Stimulated activated CD4-positive, alpha-beta T cell treated with anti-CD3 and anti-CD28 coated beads, Interleukin-1b, Interleukin-23, amount 100 ng/mL, for 4 hours (primary cell): Measurements from ENCODE around the gene GPC3.

Source experiments
- DNase-seq, 2 donors: peaks; one replicate each; pipeline ENCODE4 v3.0.0-alpha.2; 2020; ENCODE audit warnings: low read depth in 2 of 2

The GPC3 gene

DNA sequence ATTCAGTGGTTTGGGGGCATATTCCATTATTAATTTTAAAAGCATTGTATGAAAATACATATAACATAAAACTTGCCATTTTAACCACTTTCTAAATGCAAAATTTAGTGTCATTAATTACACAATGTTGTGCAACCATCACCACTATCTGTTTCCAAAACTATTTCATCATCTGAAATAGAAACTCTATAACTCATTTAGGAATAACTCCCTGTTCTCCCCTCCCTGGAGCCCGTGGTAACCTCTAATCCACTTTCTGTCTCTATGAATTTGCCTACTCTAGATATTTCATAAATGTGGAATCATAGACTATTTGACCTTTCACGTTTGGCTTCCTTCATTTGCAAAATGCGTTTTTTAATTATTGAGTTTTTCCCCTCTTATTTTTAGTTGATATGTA lies 468.7 kb downstream of the GPC3 start:
- DNase-seq, result no peak

DNA sequence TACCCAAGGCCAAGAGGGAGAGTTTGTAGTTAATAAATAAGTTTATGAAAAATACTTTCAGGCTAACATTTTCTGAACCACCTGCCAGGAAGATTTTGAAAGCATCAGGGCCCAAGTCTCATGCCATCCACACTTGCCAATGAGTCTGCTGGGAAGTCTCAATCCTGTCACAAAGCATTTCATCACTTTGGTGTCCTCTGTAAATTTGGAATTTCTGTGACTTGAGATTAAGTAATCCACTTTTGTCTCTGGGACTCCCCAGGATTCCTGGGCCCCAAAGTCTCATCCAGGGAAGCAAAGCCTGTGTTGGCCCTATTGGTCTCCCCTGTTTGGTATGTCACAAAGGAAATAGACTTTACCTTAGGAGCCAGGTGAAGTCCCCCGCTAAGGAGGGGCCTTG lies 470.9 kb downstream of the GPC3 start:
- no peak for DNase-seq

DNA sequence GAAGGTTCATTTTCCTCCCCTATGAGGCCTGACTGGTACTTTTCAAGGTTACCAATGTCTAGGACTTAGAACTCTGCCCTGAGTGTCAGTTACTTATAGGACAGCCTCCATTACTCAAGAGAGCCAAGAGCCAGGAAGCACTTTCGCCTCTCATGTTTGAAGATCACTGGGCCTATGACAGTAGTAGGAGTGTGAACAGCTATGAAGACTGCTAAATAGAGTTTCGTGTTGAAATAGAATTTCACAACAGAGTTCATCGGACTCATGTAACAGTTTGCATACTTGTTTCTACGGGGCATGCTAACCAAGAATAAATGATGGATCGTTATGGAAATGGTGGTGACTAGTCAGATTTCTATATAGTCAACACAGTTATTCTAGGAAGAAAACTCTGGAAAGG lies 472.3 kb downstream of the GPC3 start:
- no peak for DNase-seq

DNA sequence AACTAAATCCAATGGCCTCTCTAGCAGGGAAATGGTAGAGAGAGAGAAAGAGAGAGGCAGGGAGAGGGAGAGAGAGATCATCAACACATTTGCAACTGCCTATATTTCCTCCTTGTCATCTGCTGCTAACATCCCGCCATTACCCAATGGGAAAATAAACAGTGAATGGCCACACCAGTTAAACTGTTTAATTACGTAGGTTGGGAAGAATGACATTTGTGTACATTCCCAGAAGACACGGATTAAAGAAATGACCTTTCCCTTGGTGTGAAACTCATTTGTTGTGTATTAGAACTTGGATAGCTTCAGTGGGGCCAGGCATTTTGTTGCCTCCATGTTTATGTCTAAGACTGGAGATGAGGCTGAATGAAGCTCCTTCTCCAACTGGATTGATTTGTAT lies 474.4 kb downstream of the GPC3 start:
- DNase-seq, result no peak

DNA sequence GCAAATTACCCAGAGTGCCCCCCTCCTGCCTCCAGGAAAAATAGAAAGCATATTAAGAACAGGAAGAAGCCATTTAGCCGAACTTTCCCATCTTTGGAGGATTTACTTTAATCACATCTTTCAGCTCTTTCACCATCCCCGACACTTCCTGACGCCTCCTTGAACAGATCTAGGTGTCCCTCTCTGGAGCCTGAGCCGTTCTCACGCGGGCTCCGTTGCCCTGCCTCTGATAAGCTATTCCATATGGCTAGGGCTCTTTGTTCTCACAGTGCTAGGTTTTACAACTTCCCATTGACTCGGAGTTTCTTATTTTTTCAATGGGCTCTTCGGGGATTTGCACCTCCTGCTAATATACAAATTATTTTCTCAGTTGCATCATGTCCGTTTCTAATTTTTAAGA lies 488.0 kb downstream of the GPC3 start:
- DNase-seq, result no peak

DNA sequence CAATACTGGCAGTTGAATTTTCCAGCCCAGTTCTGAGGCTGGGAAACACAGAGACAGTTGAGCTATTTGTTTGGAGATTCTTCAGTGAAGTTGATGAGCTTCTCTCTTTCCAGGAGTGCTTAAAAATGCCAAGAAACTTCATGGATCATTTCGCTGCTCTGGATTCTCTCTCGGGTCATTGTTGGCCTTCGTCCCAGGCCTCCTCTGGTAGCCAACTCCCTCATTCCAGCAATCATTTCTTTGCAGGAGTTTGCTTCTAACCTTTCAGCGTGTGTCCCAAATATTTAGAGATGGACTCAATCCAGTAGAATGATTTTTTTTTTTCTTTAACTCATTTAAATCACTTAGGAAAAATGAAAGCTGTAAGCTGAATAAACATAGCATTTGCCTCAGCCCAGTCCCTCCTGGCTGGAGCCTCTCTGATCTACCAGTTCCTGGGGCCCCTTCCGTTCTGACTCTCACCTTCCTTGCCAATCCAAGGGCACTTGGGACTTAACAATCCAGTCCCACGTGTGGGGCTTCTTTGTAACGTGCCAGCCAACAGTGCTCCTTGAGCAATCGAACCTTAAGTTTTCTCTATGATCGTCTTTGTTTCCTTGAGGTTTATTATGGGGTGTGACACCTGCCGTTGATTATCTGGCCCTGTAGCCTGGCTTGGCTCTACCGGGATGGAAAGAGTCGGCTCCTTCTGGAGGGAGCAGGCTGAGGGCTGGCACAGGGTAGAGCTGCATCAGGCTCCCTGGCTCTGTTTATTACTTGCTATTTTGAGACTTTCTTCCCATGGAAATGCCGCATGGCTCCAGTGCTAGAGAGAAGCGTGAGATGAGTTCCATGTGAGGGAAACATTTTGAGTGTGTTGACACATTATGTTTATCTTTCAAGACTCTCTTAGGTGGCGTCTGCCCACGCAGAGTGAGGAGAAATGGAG lies 489.7 kb downstream of the GPC3 start:
- no peak for DNase-seq

DNA sequence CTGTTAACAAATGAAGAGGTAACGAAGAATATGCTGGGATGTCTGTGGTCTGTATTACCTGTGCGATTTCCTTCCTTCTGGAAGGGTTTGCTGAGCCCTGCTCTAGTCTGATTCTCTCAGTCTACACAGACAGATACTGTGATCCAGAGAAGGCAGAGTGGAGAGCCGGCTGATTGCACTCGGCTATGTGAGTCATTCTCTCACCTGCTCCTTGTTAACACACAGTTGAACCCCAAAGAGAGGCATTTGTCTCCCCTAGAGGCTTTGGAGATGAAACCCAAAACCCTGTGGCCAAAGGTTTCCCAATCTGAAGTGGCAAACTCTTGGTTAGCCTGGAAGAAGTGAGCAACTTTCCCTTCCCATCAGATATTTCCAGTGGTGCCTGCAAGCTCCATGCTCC lies 492.0 kb downstream of the GPC3 start:
- no peak for DNase-seq

DNA sequence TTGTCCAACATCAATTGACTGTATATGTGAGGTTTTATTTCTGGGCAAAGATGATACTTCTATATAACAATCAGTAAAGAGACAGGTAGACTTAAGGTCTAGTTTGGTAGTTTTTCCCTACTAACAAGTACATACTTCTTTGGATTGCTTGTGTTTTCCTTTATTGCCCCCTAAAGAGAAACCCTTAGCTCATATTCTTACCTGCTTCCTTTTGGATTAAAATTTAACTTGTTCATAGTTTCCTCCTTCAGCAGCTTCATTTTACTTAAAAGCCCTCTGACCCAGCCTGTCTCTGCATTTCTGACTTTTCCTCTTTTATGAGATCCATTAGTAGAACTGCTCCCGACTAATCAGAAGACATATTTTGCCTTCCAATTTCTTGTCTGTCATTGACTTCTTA lies 494.4 kb downstream of the GPC3 start:
- DNase-seq, result no peak
